HEK293T (cell line): ENCODE data around the gene SBNO2.

Experiments
- ARNT ChIP-seq: fragments of 450-650 bp; IDR thresholded peaks from 2 replicates; pipeline ENCODE4 v1.6.1; 2017; ENCODE audit warnings: mild to moderate bottlenecking
- CTBP1 ChIP-seq: fragments of 450-650 bp; IDR thresholded peaks from 2 replicates; pipeline ENCODE4 v1.6.1; 2016; ENCODE audit warnings: borderline replicate concordance
- FOXA1 ChIP-seq: fragments of 450-650 bp; IDR thresholded peaks from 2 replicates; pipeline ENCODE4 v1.6.1; 2016; ENCODE audit warnings: mild to moderate bottlenecking
- FOXK2 ChIP-seq: fragments of 450-650 bp; IDR thresholded peaks from 2 replicates; pipeline ENCODE4 v1.6.1; 2016; ENCODE audit warnings: mild to moderate bottlenecking
- FOXM1 ChIP-seq: fragments of 450-650 bp; IDR thresholded peaks from 2 replicates; pipeline ENCODE4 v1.6.1; 2017; ENCODE audit warnings: mild to moderate bottlenecking, borderline replicate concordance
- HDGF ChIP-seq: fragments of 450-650 bp; IDR thresholded peaks from 2 replicates; pipeline ENCODE4 v1.6.1; 2017; ENCODE audit warnings: antibody characterized with exemption, borderline replicate concordance
- NFRKB ChIP-seq: fragments of 450-650 bp; IDR thresholded peaks from 2 replicates; pipeline ENCODE4 v1.6.1; 2016; ENCODE audit warnings: mild to moderate bottlenecking, moderate library complexity
- PKNOX1 ChIP-seq: fragments of 450-650 bp; IDR thresholded peaks from 2 replicates; pipeline ENCODE4 v1.6.1; 2016
- SP1 ChIP-seq: fragments of 450-650 bp; IDR thresholded peaks from 2 replicates; pipeline ENCODE4 v1.6.1; 2017
- SUZ12 ChIP-seq: fragments of 450-650 bp; IDR thresholded peaks from 2 replicates; pipeline ENCODE4 v1.6.1; 2016; ENCODE audit warnings: mild to moderate bottlenecking
- TARDBP ChIP-seq: fragments of 450-650 bp; IDR thresholded peaks from 2 replicates; pipeline ENCODE4 v1.6.1; 2016
- ZNF384 ChIP-seq: fragments of 450-650 bp; IDR thresholded peaks from 2 replicates; pipeline ENCODE4 v1.6.1; 2016

- TF ChIP-seq ARNT (no peak), FOXM1 (no peak), SP1 (no peak), FOXK2 (no peak), SUZ12 (no peak), FOXA1 (no peak), ZNF384 (no peak), CTBP1 (no peak), TARDBP (no peak), NFRKB (no peak), PKNOX1 (no peak), HDGF (no peak)
Observed at GRCh38 chr19:1122021-1122971, 51.8 kb downstream of the SBNO2 start.
